HG03060 (cell line): ENCODE results near the gene DCTN2.
"Not testable (repeated sequence)": the region's sequence is repeated elsewhere in the genome, so short reads cannot be mapped to it uniquely, and the experiment has no call there.

Source experiments
- ATAC-seq: cut with Tn5 transposase; IDR thresholded peaks from one replicate; pipeline ENCODE4 v1.9.1; 2021; ENCODE audit warnings: low read depth, moderate number of reproducible peaks; ENCODE audit not compliant: unreplicated experiment

DCTN2 gene

DNA sequence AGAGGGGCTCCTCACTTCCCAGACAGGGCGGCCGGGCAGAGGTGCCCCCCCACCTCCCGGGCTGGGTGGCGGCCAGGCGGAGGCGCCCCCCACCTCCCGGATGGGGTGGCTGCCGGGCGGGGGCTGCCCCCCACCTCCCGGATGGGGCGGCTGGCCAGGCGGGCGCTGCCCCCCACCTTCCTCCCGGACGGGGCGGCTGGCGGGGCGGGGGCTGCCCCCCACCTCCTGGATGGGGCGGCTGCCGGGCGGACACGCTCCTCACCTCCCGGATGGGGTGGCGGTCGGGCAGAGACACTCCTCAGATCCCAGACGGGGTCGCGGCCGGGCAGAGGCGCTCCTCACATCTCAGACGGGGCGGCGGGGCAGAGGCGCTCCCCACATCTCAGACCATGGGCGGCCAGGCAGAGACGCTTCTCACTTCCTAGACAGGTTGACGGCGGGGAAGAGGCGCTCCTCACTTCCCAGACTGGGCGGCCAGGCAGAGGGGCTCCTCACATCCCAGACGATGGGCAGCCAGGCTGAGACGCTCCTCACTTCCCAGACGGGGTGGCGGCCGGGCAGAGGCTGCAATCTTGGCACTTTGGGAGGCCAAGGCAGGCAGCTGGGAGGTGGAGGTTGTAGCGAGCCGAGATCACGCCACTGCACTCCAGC is 51.8 kb downstream of the DCTN2 start:
- not testable (repeated sequence) for ATAC-seq

- no peak for ATAC-seq
Observed at GRCh38 chr12:57491393-57492280, 55.4 kb downstream of the DCTN2 start.

- ATAC-seq, result no peak
Observed at GRCh38 chr12:57490126-57490525, 56.9 kb downstream of the DCTN2 start.

DNA sequence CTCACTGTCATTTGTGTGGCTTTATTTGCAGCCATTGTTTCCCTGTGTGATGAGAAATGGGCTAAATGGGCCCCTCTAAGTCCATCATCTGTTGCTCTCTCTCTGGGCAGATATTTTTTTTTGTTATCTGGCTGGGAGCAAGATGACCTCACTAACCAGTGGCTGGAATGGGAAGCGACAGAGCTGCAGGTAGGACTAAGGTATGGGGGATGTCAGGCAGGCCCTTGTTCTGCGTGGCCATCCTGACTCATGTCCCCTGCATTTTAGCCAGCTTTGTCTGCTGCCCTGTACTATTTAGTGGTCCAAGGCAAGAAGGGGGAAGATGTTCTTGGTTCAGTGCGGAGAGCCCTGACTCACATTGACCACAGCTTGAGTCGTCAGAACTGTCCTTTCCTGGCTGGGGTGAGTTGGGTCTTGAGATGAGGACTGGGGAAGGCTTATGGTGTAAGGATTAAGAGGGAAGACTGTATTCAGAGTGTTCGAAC is 57.8 kb downstream of the DCTN2 start:
- no peak for ATAC-seq

- no peak for ATAC-seq
Observed at GRCh38 chr12:57488402-57489156, 58.4 kb downstream of the DCTN2 start.

GRCh38 chr12:57487597-57488401 is 59.2 kb downstream of the DCTN2 start, which contains the start of gene MARS1:
Gene MARS1 (plus strand): TSS chr12:57488068. CDS start chr12:57488091, 23 bp downstream.
- peak; percentile 97 for ATAC-seq

DNA sequence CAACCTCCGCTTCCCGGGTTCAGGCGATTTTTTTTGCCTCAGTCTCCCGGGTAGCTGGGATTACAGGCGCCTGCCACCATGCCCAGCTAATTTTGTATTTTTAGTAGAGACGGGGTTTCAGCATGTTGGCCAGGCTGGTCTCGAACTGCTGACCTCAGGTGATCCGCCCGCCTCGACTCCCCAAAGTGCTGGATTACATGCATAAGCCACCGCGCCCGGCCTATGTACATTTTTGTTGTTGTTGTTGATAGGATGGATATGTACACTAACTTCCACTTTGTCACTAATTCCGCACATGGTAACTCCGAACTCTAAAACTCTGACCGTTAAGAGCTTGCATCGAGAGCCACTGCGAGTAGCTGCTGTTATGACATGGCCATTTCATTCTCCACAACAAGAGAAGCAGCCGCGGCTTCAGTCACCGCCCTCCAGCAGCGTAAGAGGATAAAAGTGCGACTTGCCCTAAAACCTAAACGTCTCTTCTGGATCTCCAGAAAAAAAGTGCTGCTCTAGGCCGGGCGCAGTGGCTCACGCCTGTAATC is 59.9 kb downstream of the DCTN2 start:
- no peak for ATAC-seq

GRCh38 chr12:57485695-57486094 is 61.3 kb downstream of the DCTN2 start:
- no peak for ATAC-seq

GRCh38 chr12:57483466-57483865 is 63.5 kb downstream of the DCTN2 start:
- ATAC-seq, result no peak

DNA sequence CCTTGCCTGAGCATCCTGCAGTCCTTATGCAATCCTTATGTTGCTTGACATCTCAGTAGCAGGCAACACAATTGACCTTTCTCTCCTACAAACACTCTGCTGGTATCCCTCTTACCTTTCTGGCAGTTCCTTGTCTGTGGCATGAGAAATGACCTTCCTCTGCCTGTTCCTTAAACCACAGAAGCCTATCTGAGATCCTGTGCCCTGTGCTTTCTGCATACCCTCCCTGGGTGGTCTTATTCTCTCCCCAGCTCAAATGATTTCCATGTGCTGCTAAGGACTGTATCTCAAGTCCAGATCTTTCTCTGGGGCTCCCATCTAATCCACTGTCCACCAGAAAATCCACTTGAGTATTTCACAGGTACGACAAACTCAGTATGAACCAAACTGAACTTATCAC is 65.3 kb downstream of the DCTN2 start:
- no peak for ATAC-seq
